ENCODE measurements around the gene MLPH.

DNA sequence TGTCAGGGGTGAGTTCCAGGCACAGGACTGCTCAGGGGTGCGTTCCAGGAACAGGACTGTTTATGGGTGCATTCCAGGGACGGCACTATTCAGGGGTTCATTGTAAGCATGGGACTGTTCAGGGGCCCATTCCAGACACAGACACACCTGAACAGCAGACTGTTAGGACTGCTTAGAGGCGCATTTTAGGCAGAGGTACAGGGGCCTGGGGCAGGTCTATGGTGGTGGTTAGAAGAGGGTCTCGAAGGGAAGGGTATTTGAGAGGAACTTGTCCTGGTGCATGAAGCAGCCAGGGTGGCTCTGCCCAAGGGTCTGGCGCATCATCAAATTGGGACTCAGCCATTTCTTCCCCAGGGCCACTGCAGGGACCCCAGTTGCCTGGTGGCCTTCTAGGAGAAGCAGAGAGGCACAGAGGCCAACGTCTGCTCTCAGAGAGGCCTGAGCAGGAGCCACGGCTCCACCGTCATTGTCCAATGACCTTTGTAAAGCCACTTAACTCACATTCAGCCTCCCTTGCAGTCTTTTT, 14.8 kb upstream of the MLPH start:
- TF ChIP-seq, protein P1, sequence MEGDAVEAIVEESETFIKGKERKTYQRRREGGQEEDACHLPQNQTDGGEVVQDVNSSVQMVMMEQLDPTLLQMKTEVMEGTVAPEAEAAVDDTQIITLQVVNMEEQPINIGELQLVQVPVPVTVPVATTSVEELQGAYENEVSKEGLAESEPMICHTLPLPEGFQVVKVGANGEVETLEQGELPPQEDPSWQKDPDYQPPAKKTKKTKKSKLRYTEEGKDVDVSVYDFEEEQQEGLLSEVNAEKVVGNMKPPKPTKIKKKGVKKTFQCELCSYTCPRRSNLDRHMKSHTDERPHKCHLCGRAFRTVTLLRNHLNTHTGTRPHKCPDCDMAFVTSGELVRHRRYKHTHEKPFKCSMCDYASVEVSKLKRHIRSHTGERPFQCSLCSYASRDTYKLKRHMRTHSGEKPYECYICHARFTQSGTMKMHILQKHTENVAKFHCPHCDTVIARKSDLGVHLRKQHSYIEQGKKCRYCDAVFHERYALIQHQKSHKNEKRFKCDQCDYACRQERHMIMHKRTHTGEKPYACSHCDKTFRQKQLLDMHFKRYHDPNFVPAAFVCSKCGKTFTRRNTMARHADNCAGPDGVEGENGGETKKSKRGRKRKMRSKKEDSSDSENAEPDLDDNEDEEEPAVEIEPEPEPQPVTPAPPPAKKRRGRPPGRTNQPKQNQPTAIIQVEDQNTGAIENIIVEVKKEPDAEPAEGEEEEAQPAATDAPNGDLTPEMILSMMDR (IDR thresholded peaks at IDR 0.05): no peak
- TF ChIP-seq POLR2A (IDR thresholded peaks at IDR 0.05): no peak
